Transverse colon (tissue), 4 donors: ENCODE measurements around the gene LACTBL1. TPM values are rescaled to one million over a fixed set of nuclear protein-coding genes. Genes with fewer than 3 reads are reported as not detected.
A peak's percentile ranks its signal among the peaks of the same experiment; 100 is the strongest.

Source experiments
- DNase-seq: peaks from one replicate; pipeline ENCODE4 v3.0.0-alpha.2; 2019
- H3K27ac ChIP-seq, 4 donors: fragments of 200-600 bp; sonication (generic); 2 replicates each; pipeline ENCODE4 v1.5.1; 2016 to 2018; ENCODE audit warnings: inconsistent platforms in 4 of 4
- H3K27me3 ChIP-seq: fragments of 200-600 bp; sonication (generic); 2 replicates; pipeline ENCODE4 v1.5.1; 2017; ENCODE audit warnings: inconsistent platforms
- H3K36me3 ChIP-seq, 4 donors: fragments of 200-600 bp; sonication (generic); 2 replicates each; pipeline ENCODE4 v1.5.1; 2017 to 2019; ENCODE audit warnings: inconsistent platforms in 4 of 4
- H3K4me1 ChIP-seq, 4 donors: fragments of 200-600 bp; sonication (generic); 2 replicates each; pipeline ENCODE4 v1.5.1; 2017 to 2020; ENCODE audit warnings: inconsistent platforms in 4 of 4
- H3K4me3 ChIP-seq, 4 donors: fragments of 200-600 bp; sonication (generic); 1 replicate in 1 of 4; 2 replicates in 3 of 4; pipeline versions ENCODE4 v1.5.1 to v1.6.1; 2017 to 2019; ENCODE audit warnings: inconsistent platforms in 4 of 4
- H3K9me3 ChIP-seq, 2 donors: fragments of 200-600 bp; sonication (generic); 2 replicates each; pipeline ENCODE4 v1.5.1; 2017 to 2019; ENCODE audit warnings: inconsistent platforms in 2 of 2
- CTCF ChIP-seq, 5 experiments: fragments of 200-600 bp in 3 of 5; fragments of 450-650 bp in 2 of 5; sonication (generic) in 3 of 5; IDR thresholded peaks; 1 replicate in 2 of 5; 2 replicates in 3 of 5; pipeline ENCODE4 v1.5.1; 2016 to 2017; ENCODE audit warnings: antibody characterized with exemption in 5 of 5, inconsistent platforms in 3 of 5, mild to moderate bottlenecking in 2 of 5, moderate library complexity in 1 of 5
- EP300 ChIP-seq: sonication (generic); formaldehyde crosslinking; IDR thresholded peaks from one replicate; pipeline ENCODE4 v1.6.1; 2017; ENCODE audit warnings: antibody characterized with exemption, low read depth
- POLR2A ChIP-seq: fragments of 450-650 bp; IDR thresholded peaks from one replicate; pipeline ENCODE4 v1.6.1; 2016; ENCODE audit warnings: antibody characterized with exemption, mild to moderate bottlenecking, moderate library complexity
- POLR2AphosphoS5 ChIP-seq, 3 donors: sonication (generic); formaldehyde crosslinking; IDR thresholded peaks; one replicate each; pipeline ENCODE4 v1.6.1; 2016; ENCODE audit warnings: antibody characterized with exemption in 3 of 3
- WGBS, 2 donors: methylation state at CpG; one replicate each; pipeline ENCODE4 v1.1.5; 2018; ENCODE audit warnings: low coverage in 1 of 2; 5-methylcytosine and 5-hydroxymethylcytosine counted together
- in situ Hi-C, 4 donors: fragments of 200-750 bp; cut with MboI; loops; one replicate each; pipeline versions ENCODE4 v1.15.0 to v1.15.1; 2017; ENCODE audit warnings: low sequenced_read_pairs in 3 of 4, low pct_ligation_motif_present in 1 of 4, low pct_unique_long_range_greater_than_20kb in 1 of 4
- intact Hi-C: fragments of 100-400 bp; cut with DNase I; formaldehyde crosslinking; loops from one replicate; pipeline ENCODE4 v1.15.1; 2023; ENCODE audit warnings: low total_unique reads
- total RNA-seq, 4 donors: library from RNA; depleted of rRNA; stranded (reverse); fragments of >200 nt; gene quantifications; one replicate each; pipeline ENCODE4 v1.1.0, GENCODE V29; 2016

Gene LACTBL1
- total RNA-seq = not detected

- H3K27me3 ChIP-seq = peaks cover 8% of the 10 kb centered on the region
- WGBS, 2 donors = 69% methylated on average over 5 of the region's 5 CpGs; no CpG with 5 or more reads in 1 of the 2 donors
- TF ChIP-seq EP300 = no peak
- TF ChIP-seq CTCF (IDR thresholded peaks at IDR 0.05) = no peak
- no peak within 1 kb of the TSS for H3K4me3 ChIP-seq
- H3K36me3 ChIP-seq = no peaks in the 10 kb centered on the region
- in situ Hi-C loops = loop anchor here in 2 of 4 donors (10.0 kb wide), 1 partner anchor 212 kb away; no protein-coding TSS in a partner anchor
- peaks cover 8 to 17% (median 9%) of the 10 kb centered on the region in 4 donors for H3K4me1 ChIP-seq
- intact Hi-C loops = loop anchor here (10.0 kb wide), 1 partner anchor 212 kb away; no protein-coding TSS in a partner anchor
- no peaks in the 10 kb centered on the region for H3K9me3 ChIP-seq
- no peak for DNase-seq
- H3K27ac ChIP-seq = no peak within 1 kb of the TSS
Observed at GRCh38 chr1:22972760-22973159, at the start of gene LACTBL1. TSS of gene LACTBL1 (minus strand) at chr1:22972866. CDS start at chr1:22972316, 550 bp downstream.

GRCh38 chr1:23021834-23022233 is 49.2 kb upstream of the LACTBL1 start:
- H3K4me3 ChIP-seq = no peak overlapping the region
- in situ Hi-C loops = no loop called here
- no peaks in the 10 kb centered on the region for H3K9me3 ChIP-seq
- intact Hi-C loops = no loop called here
- H3K27ac ChIP-seq = no peak overlapping the region
- H3K4me1 ChIP-seq = peaks cover 6 to 27% (median 16%) of the 10 kb centered on the region in 4 donors
- DNase-seq = no peak
- H3K36me3 ChIP-seq = no peaks in the 10 kb centered on the region
- H3K27me3 ChIP-seq = no peaks in the 10 kb centered on the region
- TF ChIP-seq POLR2A = no peak
- TF ChIP-seq CTCF (IDR thresholded peaks at IDR 0.05) = no peak
- TF ChIP-seq EP300 = no peak
- no peak for TF ChIP-seq POLR2AphosphoS5 (IDR thresholded peaks at IDR 0.05)
- 87 to 100% methylated on average over 2 of the region's 2 CpGs for WGBS, 2 donors

GRCh38 chr1:23020706-23021405 is 48.2 kb upstream of the LACTBL1 start:
- intact Hi-C loops (no loop called here), in situ Hi-C loops (no loop called here)
- H3K27ac ChIP-seq = peak overlapping the region; percentile 93 to 96 (median 94)
- DNase-seq = no peak
- H3K9me3 ChIP-seq = no peaks in the 10 kb centered on the region
- no peaks in the 10 kb centered on the region for H3K36me3 ChIP-seq
- peaks cover 6 to 23% (median 16%) of the 10 kb centered on the region in 4 donors for H3K4me1 ChIP-seq
- H3K27me3 ChIP-seq = no peaks in the 10 kb centered on the region
- TF ChIP-seq EP300 = no peak
- no peak for TF ChIP-seq CTCF (IDR thresholded peaks at IDR 0.05)
- TF ChIP-seq POLR2A = no peak
- no peak for TF ChIP-seq POLR2AphosphoS5 (IDR thresholded peaks at IDR 0.05)
- peak overlapping the region; percentile 90 to 98 (median 94) for H3K4me3 ChIP-seq
- WGBS, 2 donors = 26 to 31% methylated on average over 7 of the region's 7 CpGs

GRCh38 chr1:23019863-23020625 is 47.4 kb upstream of the LACTBL1 start:
- TF ChIP-seq POLR2AphosphoS5 (IDR thresholded peaks at IDR 0.05) (no peak), EP300 (no peak), POLR2A (no peak), CTCF (IDR thresholded peaks at IDR 0.05) (no peak)
- H3K9me3 ChIP-seq = no peaks in the 10 kb centered on the region
- H3K27ac ChIP-seq = peak overlapping the region; percentile 93 to 96 (median 94)
- no peaks in the 10 kb centered on the region for H3K27me3 ChIP-seq
- peak overlapping the region; percentile 90 to 98 (median 94) for H3K4me3 ChIP-seq
- 0% methylated on average over 5 to 38 of the region's 42 CpGs for WGBS, 2 donors
- in situ Hi-C loops = no loop called here
- peaks cover 6 to 23% (median 16%) of the 10 kb centered on the region in 4 donors for H3K4me1 ChIP-seq
- no peaks in the 10 kb centered on the region for H3K36me3 ChIP-seq
- intact Hi-C loops = no loop called here
- DNase-seq = peak; percentile 20
